Left ventricle myocardium inferior (tissue), 1 donor: ENCODE results near the gene ADAM12. TPM values are rescaled to one million over a fixed set of nuclear protein-coding genes. Genes with fewer than 3 reads are reported as not detected.

ENCODE experiments used
- DNase-seq: peaks from one replicate; pipeline ENCODE4 v3.0.0-alpha.2; 2020
- H3K27ac ChIP-seq: fragments of 200-600 bp; replicated peaks from 2 replicates; pipeline ENCODE4 v1.8.0; 2021
- H3K27me3 ChIP-seq: fragments of 200-600 bp; 2 replicates; pipeline ENCODE4 v1.8.0; 2021; ENCODE audit warnings: low read depth
- H3K36me3 ChIP-seq: fragments of 200-600 bp; 2 replicates; pipeline ENCODE4 v1.8.0; 2021
- H3K4me1 ChIP-seq: fragments of 200-600 bp; 2 replicates; pipeline ENCODE4 v1.8.0; 2021
- H3K4me3 ChIP-seq: fragments of 200-600 bp; 2 replicates; pipeline ENCODE4 v1.8.0; 2021; ENCODE audit warnings: mild to moderate bottlenecking, moderate library complexity
- H3K9me3 ChIP-seq: fragments of 200-600 bp; replicated peaks from 2 replicates; pipeline ENCODE4 v1.8.0; 2021
- CTCF ChIP-seq: fragments of 200-600 bp; IDR thresholded peaks from 2 replicates; pipeline ENCODE4 v1.8.0; 2021; ENCODE audit warnings: antibody characterized with exemption, mild to moderate bottlenecking, borderline replicate concordance
- intact Hi-C: fragments of 100-400 bp; cut with micrococcal nuclease; formaldehyde crosslinking; loops from one replicate; pipeline ENCODE4 v1.11.0; 2022
- total RNA-seq: library from RNA; stranded (reverse); fragmentation: NEBNext Ultra II Directional; extraction: Animal tissue kit (Norgen Biotek cat#: 25700); gene quantifications from one replicate; pipeline ENCODE4 v1.2.1, GENCODE V29; 2021
- donor health status: DM: no; HTN: yes; CAD: no; lungs with severe emphysema.

The ADAM12 gene
- total RNA-seq, 1 donor from 2014 or later, result 0.27 TPM

DNA sequence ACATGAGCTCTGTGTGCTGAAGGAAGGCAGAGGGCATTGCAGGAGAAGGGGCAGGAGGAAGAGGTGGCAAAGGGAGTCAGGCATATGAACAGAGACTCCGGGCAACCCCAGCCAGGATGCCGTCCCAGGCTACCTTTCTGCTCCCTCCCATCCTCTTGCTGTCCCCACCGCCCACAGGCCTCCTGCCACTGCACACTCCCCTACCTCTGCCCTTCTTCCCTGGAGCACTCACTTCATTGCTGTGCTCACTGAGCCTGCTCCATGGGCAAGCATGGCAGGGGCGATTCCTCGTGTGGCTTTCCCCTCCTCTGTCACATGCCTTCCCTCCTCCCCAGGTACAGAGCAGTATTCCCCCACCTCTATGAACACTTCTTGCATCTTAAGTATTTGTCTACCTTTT is 398.5 kb downstream of the ADAM12 start:
- no peaks in the 10 kb centered on the region for H3K36me3 ChIP-seq
- no peaks in the 10 kb centered on the region for H3K4me1 ChIP-seq
- no peak overlapping the region for H3K4me3 ChIP-seq
- no peak overlapping the region for H3K27ac ChIP-seq
- intact Hi-C loops, result no loop called here
- no peak for TF ChIP-seq CTCF
- no peaks in the 10 kb centered on the region for H3K27me3 ChIP-seq
- H3K9me3 ChIP-seq, result no peaks in the 10 kb centered on the region
- DNase-seq, result no peak

GRCh38 chr10:125985557-125986240 is 402.6 kb downstream of the ADAM12 start:
- Histone ChIP-seq H3K27ac (no peak overlapping the region), H3K27me3 (no peaks in the 10 kb centered on the region), H3K4me3 (no peak overlapping the region), H3K9me3 (no peaks in the 10 kb centered on the region), H3K4me1 (no peaks in the 10 kb centered on the region), H3K36me3 (no peaks in the 10 kb centered on the region)
- intact Hi-C loops, result no loop called here
- no peak for TF ChIP-seq CTCF
- no peak for DNase-seq

GRCh38 chr10:125984865-125985495 is 403.3 kb downstream of the ADAM12 start:
- Histone ChIP-seq H3K4me3 (no peak overlapping the region), H3K36me3 (no peaks in the 10 kb centered on the region), H3K27ac (no peak overlapping the region), H3K9me3 (no peaks in the 10 kb centered on the region), H3K4me1 (no peaks in the 10 kb centered on the region), H3K27me3 (no peaks in the 10 kb centered on the region)
- intact Hi-C loops, result loop anchor here (5.0 kb wide), 1 partner anchor 522 kb away; no protein-coding TSS in a partner anchor
- no peak for TF ChIP-seq CTCF
- no peak for DNase-seq

GRCh38 chr10:125984346-125984745 is 403.9 kb downstream of the ADAM12 start:
- no peak for DNase-seq
- no peak for TF ChIP-seq CTCF
- no peaks in the 10 kb centered on the region for H3K36me3 ChIP-seq
- intact Hi-C loops, result loop anchor here (5.0 kb wide), 1 partner anchor 523 kb away; no protein-coding TSS in a partner anchor
- no peaks in the 10 kb centered on the region for H3K4me1 ChIP-seq
- H3K27me3 ChIP-seq, result peaks cover 6% of the 10 kb centered on the region
- H3K9me3 ChIP-seq, result no peaks in the 10 kb centered on the region
- H3K27ac ChIP-seq, result no peak overlapping the region
- no peak overlapping the region for H3K4me3 ChIP-seq

DNA sequence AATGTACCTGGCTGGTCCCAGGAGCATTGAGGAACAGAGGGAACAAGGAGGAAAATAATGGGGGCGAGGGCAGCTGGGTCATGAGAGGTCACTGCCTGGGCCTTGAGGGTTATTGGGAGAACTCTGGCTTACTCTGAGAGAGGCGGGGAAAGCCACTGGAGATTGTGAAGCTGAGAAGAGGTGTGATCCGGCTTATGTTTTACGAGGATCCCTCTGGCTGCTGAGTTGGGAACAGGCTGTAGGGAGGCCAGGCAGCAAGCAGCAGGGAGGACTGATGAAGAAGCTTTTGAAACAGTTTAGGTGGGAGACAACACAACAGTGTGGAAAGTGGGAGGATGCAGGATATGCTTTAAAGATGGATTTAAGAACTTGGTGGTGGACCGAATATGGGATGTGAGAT is 404.6 kb downstream of the ADAM12 start:
- no peak for DNase-seq
- H3K36me3 ChIP-seq, result no peaks in the 10 kb centered on the region
- TF ChIP-seq CTCF, result no peak
- intact Hi-C loops, result loop anchor here (5.0 kb wide), 1 partner anchor 524 kb away; no protein-coding TSS in a partner anchor
- peaks cover 13% of the 10 kb centered on the region for H3K27me3 ChIP-seq
- no peak overlapping the region for H3K27ac ChIP-seq
- H3K9me3 ChIP-seq, result no peaks in the 10 kb centered on the region
- no peak overlapping the region for H3K4me3 ChIP-seq
- H3K4me1 ChIP-seq, result no peaks in the 10 kb centered on the region
